Esophagus squamous epithelium (tissue), 5 donors: Measurements from ENCODE around the gene MCM3AP. TPM values are rescaled to one million over a fixed set of nuclear protein-coding genes. Genes with fewer than 3 reads are reported as not detected.

ENCODE experiments used
- DNase-seq: peaks from one replicate; lab custom pipeline; 2025; lab: John Stamatoyannopoulos, UW
- H3K27ac ChIP-seq, 4 donors: fragments of 200-600 bp; sonication (generic); one replicate each; pipeline ENCODE4 v1.5.1; 2016 to 2019; ENCODE audit warnings: mild to moderate bottlenecking in 1 of 4
- H3K27me3 ChIP-seq, 4 donors: fragments of 200-600 bp; sonication (generic); 1 replicate in 3 of 4; 2 replicates in 1 of 4; pipeline versions ENCODE4 v1.5.1 to v1.6.0; 2017 to 2021; ENCODE audit warnings: antibody characterized with exemption in 1 of 4
- H3K36me3 ChIP-seq, 3 donors: fragments of 200-600 bp; sonication (generic); one replicate each; pipeline ENCODE4 v1.5.1; 2016 to 2019
- H3K4me1 ChIP-seq, 3 donors: fragments of 200-600 bp; sonication (generic); one replicate each; pipeline ENCODE4 v1.5.1; 2017 to 2019
- H3K4me3 ChIP-seq, 4 donors: fragments of 200-600 bp; sonication (generic); 1 replicate in 3 of 4; 2 replicates in 1 of 4; pipeline ENCODE4 v1.5.1; 2016 to 2019; ENCODE audit warnings: mild to moderate bottlenecking in 2 of 4, moderate library complexity in 1 of 4
- H3K9me3 ChIP-seq, 3 donors: fragments of 200-600 bp; sonication (generic); one replicate each; pipeline ENCODE4 v1.5.1; 2016 to 2019
- POLR2A ChIP-seq, 4 donors: fragments of 450-650 bp; IDR thresholded peaks; one replicate each; pipeline ENCODE4 v1.6.1; 2017; ENCODE audit warnings: antibody characterized with exemption in 4 of 4, mild to moderate bottlenecking in 4 of 4, moderate library complexity in 3 of 4
- WGBS, 2 donors: methylation state at CpG; one replicate each; pipeline ENCODE4 v1.1.5; 2018; 5-methylcytosine and 5-hydroxymethylcytosine counted together
- intact Hi-C: fragments of 100-400 bp; cut with DNase I; formaldehyde crosslinking; loops from one replicate; pipeline ENCODE4 v1.15.0; 2022
- total RNA-seq, 4 donors: library from RNA; depleted of rRNA; stranded (reverse); fragments of >200 nt; gene quantifications; one replicate each; pipeline ENCODE4 v1.1.0, GENCODE V29; 2016
- TF ChIP-seq, protein P1 (sequence below), 6 experiments: fragments of 450-650 bp in 4 of 6; fragments of 200-600 bp in 2 of 6; sonication (generic) in 2 of 6; IDR thresholded peaks; one replicate each; pipeline ENCODE4 v1.5.1; 2016 to 2019; ENCODE audit warnings: antibody characterized with exemption in 6 of 6, mild to moderate bottlenecking in 4 of 6, moderate library complexity in 4 of 6
- donor health status: DM: yes; HTN: yes; CAD: no.

MCM3AP gene
- total RNA-seq, 4 donors from 2014 or later = 31.3 to 72.7 (median 63.2) TPM

DNA sequence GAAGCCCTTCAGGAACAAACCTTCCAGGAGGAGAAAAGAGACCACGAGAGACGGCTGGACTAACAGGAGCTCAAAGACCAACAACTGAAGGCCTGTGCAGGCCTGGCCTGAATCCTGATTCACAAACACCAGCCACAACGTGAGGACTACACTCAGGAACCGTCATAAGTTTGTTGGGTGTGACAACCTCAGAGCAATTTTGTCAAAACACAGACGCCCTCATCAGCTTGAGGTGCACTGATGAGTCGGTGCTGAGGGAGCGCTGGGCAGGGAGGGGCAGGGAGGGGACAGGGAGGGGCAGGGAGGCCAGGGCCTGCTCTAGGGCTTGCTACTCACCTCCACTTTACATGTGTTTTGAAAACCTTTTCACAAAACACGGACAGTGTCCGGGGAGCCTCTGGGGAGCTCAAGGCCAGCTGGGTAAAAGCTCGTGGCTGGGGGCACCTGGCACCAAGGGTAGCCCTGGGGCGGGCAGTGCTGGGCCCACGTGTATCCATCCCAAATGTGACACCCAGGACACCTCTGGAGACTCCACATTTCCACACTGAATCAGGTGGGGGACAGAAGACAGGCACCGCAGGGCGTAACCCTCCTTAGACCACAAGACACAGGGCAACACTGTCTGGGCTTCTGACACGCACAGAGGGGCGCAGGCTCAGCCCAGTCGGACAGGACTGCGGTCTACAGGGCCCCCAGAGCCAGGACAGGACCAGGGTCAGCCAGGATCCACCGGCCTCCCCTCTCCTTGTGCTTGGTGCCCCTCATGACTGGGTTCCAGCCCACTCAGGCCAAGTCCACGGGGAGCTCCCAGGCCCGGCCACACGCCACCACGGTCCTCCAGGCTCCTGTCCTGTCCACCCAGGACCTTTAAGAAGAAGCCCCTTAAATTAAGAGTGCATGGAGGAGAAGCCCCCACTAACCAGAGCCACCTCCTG is 73.4 kb downstream of the MCM3AP start:
- H3K27me3 ChIP-seq = no peaks in the 10 kb centered on the region
- no peaks in the 10 kb centered on the region for H3K4me1 ChIP-seq
- H3K27ac ChIP-seq = peak overlapping the region in 1 of 4 donors; percentile 22
- H3K9me3 ChIP-seq = no peaks in the 10 kb centered on the region
- peaks cover 48 to 100% (median 52%) of the 10 kb centered on the region in 3 donors for H3K36me3 ChIP-seq
- DNase-seq = no peak
- intact Hi-C loops = no loop called here
- TF ChIP-seq POLR2A (IDR thresholded peaks at IDR 0.05) = no peak
- TF ChIP-seq, protein P1, sequence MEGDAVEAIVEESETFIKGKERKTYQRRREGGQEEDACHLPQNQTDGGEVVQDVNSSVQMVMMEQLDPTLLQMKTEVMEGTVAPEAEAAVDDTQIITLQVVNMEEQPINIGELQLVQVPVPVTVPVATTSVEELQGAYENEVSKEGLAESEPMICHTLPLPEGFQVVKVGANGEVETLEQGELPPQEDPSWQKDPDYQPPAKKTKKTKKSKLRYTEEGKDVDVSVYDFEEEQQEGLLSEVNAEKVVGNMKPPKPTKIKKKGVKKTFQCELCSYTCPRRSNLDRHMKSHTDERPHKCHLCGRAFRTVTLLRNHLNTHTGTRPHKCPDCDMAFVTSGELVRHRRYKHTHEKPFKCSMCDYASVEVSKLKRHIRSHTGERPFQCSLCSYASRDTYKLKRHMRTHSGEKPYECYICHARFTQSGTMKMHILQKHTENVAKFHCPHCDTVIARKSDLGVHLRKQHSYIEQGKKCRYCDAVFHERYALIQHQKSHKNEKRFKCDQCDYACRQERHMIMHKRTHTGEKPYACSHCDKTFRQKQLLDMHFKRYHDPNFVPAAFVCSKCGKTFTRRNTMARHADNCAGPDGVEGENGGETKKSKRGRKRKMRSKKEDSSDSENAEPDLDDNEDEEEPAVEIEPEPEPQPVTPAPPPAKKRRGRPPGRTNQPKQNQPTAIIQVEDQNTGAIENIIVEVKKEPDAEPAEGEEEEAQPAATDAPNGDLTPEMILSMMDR (IDR thresholded peaks at IDR 0.05) = no peak
- WGBS, 2 donors = 64 to 82% methylated on average over 7 to 13 of the region's 23 CpGs
- no peak overlapping the region for H3K4me3 ChIP-seq

DNA sequence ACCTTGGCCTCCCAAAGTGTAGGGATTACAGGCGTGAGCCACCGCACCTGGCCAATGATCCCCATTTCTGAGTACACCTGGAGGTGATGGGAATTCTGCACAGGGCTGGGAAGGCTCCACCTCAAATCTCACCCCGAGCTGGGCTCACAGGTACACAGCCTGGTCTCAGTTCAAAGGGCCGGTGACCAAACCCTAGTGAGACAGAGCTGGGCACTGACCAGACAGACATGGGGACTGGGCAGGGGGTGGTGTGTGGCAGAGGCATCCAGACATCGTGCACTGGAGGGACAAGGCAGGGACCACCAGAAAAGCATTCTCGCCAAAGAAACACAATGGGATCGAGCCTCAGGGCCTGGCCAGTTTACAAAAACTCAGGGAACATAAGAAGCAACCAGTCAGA is 74.0 kb downstream of the MCM3AP start:
- peaks cover 52 to 100% (median 52%) of the 10 kb centered on the region in 3 donors for H3K36me3 ChIP-seq
- DNase-seq = no peak
- WGBS, 2 donors = 73 to 77% methylated on average over 2 to 4 of the region's 7 CpGs
- H3K27me3 ChIP-seq = no peaks in the 10 kb centered on the region
- H3K27ac ChIP-seq = no peak overlapping the region
- intact Hi-C loops = no loop called here
- no peaks in the 10 kb centered on the region for H3K9me3 ChIP-seq
- TF ChIP-seq, protein P1 (IDR thresholded peaks at IDR 0.05) = no peak
- TF ChIP-seq POLR2A (IDR thresholded peaks at IDR 0.05) = no peak
- no peak overlapping the region for H3K4me3 ChIP-seq
- no peaks in the 10 kb centered on the region for H3K4me1 ChIP-seq

DNA sequence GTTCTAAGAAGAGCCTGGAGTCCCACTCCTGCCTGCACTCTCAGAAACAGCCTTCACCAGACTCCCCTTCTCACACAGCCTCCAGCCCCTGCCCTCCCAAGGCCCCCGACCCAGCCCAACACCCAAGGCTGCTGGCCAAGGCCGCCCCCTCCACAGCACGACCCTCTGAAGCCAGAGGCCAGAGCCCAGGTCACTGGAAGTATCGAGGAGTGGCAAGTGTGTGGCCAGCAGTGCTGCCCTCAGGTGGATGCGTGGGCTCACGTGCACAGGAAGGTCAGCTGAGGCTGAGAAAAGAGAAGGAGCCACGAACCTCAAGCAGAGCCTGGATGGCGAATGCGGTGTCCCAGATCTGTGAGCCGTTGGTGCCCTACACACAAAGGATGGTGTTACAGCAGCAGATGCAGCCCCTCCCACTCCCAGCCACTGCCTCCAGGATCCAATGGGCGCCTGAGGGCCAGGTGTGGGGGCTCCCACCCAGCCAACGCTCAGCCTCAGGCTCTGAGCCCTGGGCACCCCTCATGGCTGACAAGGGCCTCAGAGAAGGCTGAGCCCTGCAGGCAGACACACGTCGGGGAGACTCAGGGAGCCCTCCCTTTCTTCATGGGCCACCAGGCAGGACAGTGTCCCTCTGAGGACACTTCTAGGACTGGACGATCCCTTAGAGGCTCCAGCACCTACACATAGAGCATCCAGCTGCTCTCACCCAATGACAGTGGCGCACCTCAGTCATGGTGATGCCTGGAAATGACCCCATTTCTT is 74.9 kb downstream of the MCM3AP start:
- Histone ChIP-seq H3K4me3 (no peak overlapping the region), H3K9me3 (no peaks in the 10 kb centered on the region), H3K36me3 (peaks cover 50 to 100% (median 50%) of the 10 kb centered on the region in 3 donors), H3K27me3 (no peaks in the 10 kb centered on the region), H3K27ac (no peak overlapping the region), H3K4me1 (no peaks in the 10 kb centered on the region)
- intact Hi-C loops = no loop called here
- TF ChIP-seq, protein P1 (IDR thresholded peaks at IDR 0.05) = no peak
- TF ChIP-seq POLR2A (IDR thresholded peaks at IDR 0.05) = no peak
- 87 to 93% methylated on average over 6 of the region's 16 CpGs for WGBS, 2 donors
- no peak for DNase-seq

DNA sequence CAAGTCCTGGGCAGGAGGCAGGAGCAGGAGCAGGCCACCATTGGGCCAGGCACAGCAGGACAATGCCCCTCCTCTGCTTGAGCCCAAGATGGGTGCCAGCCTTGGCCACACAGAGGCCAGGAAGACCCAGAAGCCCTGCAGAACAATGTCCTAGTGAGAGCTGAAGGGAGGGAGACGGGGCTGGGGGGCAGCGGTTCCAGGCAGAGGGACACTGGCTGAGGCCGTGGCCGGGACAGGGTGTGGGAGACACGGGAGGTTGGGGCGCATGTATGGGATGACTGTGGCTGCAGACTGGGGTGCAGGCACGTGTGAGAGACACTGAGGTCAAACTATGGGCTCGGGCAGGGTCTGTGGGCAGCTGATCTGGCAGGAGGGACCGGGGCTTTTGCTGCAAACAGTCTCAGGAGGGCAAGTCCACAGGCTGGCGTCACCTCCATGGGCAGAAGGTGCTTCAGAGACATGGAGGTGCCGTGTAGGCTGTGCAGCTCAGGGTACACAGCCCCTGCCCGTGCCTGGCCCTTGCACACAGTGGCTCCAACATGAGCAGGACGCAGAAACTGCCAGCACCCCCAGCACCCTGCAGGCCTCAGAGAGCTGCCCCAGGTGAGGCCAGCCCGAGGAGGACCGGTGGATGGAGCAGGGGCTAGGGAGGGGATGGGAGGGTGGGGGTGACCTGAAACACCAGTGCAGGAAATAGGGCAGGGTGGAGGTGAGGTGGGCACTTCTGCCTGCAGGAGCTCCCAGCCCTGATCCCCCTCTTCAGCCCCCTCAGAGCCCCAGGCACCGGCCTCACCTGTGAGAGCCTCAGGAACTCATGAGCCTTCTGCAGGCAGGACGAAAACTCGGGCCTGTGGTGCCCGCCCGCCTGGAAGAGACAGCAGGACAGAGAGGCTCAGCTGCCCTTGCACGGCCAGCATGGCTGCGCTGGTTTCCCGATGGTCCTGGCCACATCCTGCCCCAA is 76.4 kb downstream of the MCM3AP start:
- H3K4me1 ChIP-seq = no peaks in the 10 kb centered on the region
- no peak for TF ChIP-seq POLR2A (IDR thresholded peaks at IDR 0.05)
- TF ChIP-seq, protein P1 (IDR thresholded peaks at IDR 0.05) = no peak
- no peak overlapping the region for H3K27ac ChIP-seq
- H3K36me3 ChIP-seq = peaks cover 42 to 100% (median 48%) of the 10 kb centered on the region in 3 donors
- H3K4me3 ChIP-seq = no peak overlapping the region
- intact Hi-C loops = no loop called here
- H3K9me3 ChIP-seq = no peaks in the 10 kb centered on the region
- 88 to 93% methylated on average over 11 to 12 of the region's 23 CpGs for WGBS, 2 donors
- no peaks in the 10 kb centered on the region for H3K27me3 ChIP-seq
- no peak for DNase-seq
